Mesenchymal stem cell (in vitro differentiated cells and primary cell): ENCODE measurements around the gene FAM168B.
A peak's percentile ranks its signal among the peaks of the same experiment; 100 is the strongest.

ENCODE experiments used
- DNase-seq: peaks from one replicate; pipeline ENCODE4 v3.0.0-alpha.2; 2013
- H2AFZ ChIP-seq: one replicate; pipeline ENCODE4 v1.6.1; 2013; ENCODE audit warnings: low read depth, mild to moderate bottlenecking, control low read depth, inconsistent platforms, low read length, moderate library complexity
- H2AK5ac ChIP-seq: 2 replicates; pipeline ENCODE4 v1.6.1; 2013; ENCODE audit warnings: low read length, moderate library complexity, mild to moderate bottlenecking, inconsistent platforms; ENCODE audit not compliant: severe bottlenecking
- H2BK120ac ChIP-seq: one replicate; pipeline ENCODE4 v1.6.1; 2013; ENCODE audit warnings: low read depth, mild to moderate bottlenecking, inconsistent platforms, low read length, moderate library complexity
- H2BK12ac ChIP-seq, 2 experiments: one replicate each; pipeline ENCODE4 v1.6.1; 2013; ENCODE audit warnings: inconsistent platforms in 2 of 2, low read length in 2 of 2, mild to moderate bottlenecking in 2 of 2, moderate library complexity in 2 of 2, control low read depth in 1 of 2
- H2BK15ac ChIP-seq: one replicate; pipeline ENCODE4 v1.6.1; 2013; ENCODE audit warnings: mild to moderate bottlenecking, low read depth, inconsistent platforms; ENCODE audit not compliant: poor library complexity, severe bottlenecking
- H2BK5ac ChIP-seq: 2 replicates; pipeline ENCODE4 v1.6.1; 2013; ENCODE audit warnings: low read depth, mild to moderate bottlenecking, low read length, control low read depth, inconsistent platforms; ENCODE audit not compliant: poor library complexity, severe bottlenecking
- H3K14ac ChIP-seq, 2 experiments: one replicate each; pipeline ENCODE4 v1.6.1; 2013; ENCODE audit warnings: inconsistent platforms in 2 of 2, low read length in 2 of 2, control low read depth in 1 of 2, mild to moderate bottlenecking in 1 of 2, moderate library complexity in 1 of 2
- H3K18ac ChIP-seq, 2 experiments: one replicate each; pipeline ENCODE4 v1.6.1; 2013; ENCODE audit warnings: inconsistent platforms in 2 of 2, low read length in 2 of 2, control low read depth in 1 of 2, low read depth in 1 of 2, mild to moderate bottlenecking in 1 of 2
- H3K23ac ChIP-seq, 2 experiments: one replicate each; pipeline ENCODE4 v1.6.1; 2013; ENCODE audit warnings: inconsistent platforms in 2 of 2, low read length in 2 of 2, mild to moderate bottlenecking in 2 of 2, moderate library complexity in 2 of 2, control low read depth in 1 of 2
- H3K27ac ChIP-seq: 2 replicates; pipeline ENCODE4 v1.5.1; 2013; ENCODE audit warnings: mild to moderate bottlenecking, moderate library complexity, low read length, control low read depth, inconsistent platforms; ENCODE audit not compliant: poor library complexity, severe bottlenecking
- H3K27me3 ChIP-seq, 2 experiments: 2 replicates each; pipeline versions ENCODE4 v1.6.1 to v1.7.0; 2013; ENCODE audit warnings: low read length in 2 of 2, mild to moderate bottlenecking in 2 of 2, moderate library complexity in 2 of 2, control low read depth in 1 of 2, inconsistent platforms in 1 of 2; ENCODE audit not compliant: control insufficient read depth in 1 of 2, insufficient read depth in 1 of 2
- H3K36me3 ChIP-seq, 2 experiments: 2 replicates each; pipeline versions ENCODE4 v1.6.1 to v1.7.0; 2013; ENCODE audit warnings: low read length in 2 of 2, control low read depth in 1 of 2, inconsistent platforms in 1 of 2, low read depth in 1 of 2, mild to moderate bottlenecking in 1 of 2; ENCODE audit not compliant: insufficient read depth in 2 of 2, control insufficient read depth in 1 of 2
- H3K4ac ChIP-seq, 2 experiments: one replicate each; pipeline ENCODE4 v1.6.1; 2013; ENCODE audit warnings: inconsistent platforms in 2 of 2, low read length in 2 of 2, mild to moderate bottlenecking in 2 of 2, moderate library complexity in 2 of 2, control low read depth in 1 of 2, low read depth in 1 of 2
- H3K4me1 ChIP-seq: 2 replicates; pipeline ENCODE4 v1.6.1; 2013; ENCODE audit warnings: low read depth, low read length, control low read depth; ENCODE audit not compliant: control insufficient read depth, insufficient read depth
- H3K4me2 ChIP-seq: 2 replicates; pipeline ENCODE4 v1.6.1; 2013; ENCODE audit warnings: low read length, mild to moderate bottlenecking, inconsistent platforms; ENCODE audit not compliant: poor library complexity, severe bottlenecking
- H3K4me3 ChIP-seq, 2 experiments: 2 replicates each; pipeline versions ENCODE4 v1.5.1 to v1.7.0; 2013; ENCODE audit warnings: low read length in 2 of 2, mild to moderate bottlenecking in 2 of 2, control low read depth in 1 of 2, low read depth in 1 of 2; ENCODE audit not compliant: insufficient read depth in 1 of 2
- H3K79me1 ChIP-seq: replicated peaks from 2 replicates; pipeline ENCODE4 v1.6.1; 2013; ENCODE audit warnings: mild to moderate bottlenecking, control low read depth, low read length, inconsistent platforms; ENCODE audit not compliant: poor library complexity, severe bottlenecking
- H3K9ac ChIP-seq: 2 replicates; pipeline ENCODE4 v1.7.0; 2013; ENCODE audit warnings: mild to moderate bottlenecking, low read length, moderate library complexity
- H3K9me3 ChIP-seq: 2 replicates; pipeline ENCODE4 v1.7.0; 2013; ENCODE audit warnings: mild to moderate bottlenecking, low read length; ENCODE audit not compliant: control insufficient read depth
- H4K8ac ChIP-seq: one replicate; pipeline ENCODE4 v1.6.1; 2013; ENCODE audit warnings: inconsistent platforms, mild to moderate bottlenecking, low read length, moderate library complexity
- H4K91ac ChIP-seq: one replicate; pipeline ENCODE4 v1.6.1; 2013; ENCODE audit warnings: mild to moderate bottlenecking, low read length, inconsistent platforms
- WGBS: methylation state at CpG from one replicate; pipeline ENCODE4 v1.1.7; 2013; ENCODE audit warnings: mixed read lengths; 5-methylcytosine and 5-hydroxymethylcytosine counted together

The FAM168B gene

DNA sequence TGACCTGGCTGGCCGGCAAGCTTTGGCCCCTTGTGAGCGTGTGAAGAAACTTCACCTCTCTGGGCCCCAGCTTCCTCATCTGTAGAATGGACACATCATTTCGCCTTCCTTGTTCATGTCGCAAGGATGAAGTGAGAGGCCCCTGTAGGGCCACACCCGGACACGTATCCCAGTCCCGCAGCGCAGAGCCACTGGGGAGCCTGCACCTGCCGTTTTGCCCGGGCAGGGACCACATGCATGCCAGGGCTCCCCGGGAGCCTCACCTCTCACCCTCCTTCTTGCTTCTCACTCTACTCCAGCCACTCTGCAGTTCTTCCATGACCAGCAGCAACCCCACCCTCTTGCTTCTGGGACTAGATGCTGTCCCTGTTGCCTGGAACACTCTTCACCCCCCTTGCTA is 77.5 kb downstream of the FAM168B start:
- no peak overlapping the region for H2BK15ac ChIP-seq
- no peak overlapping the region for H3K4me3 ChIP-seq
- no peak overlapping the region for H3K4me2 ChIP-seq
- H3K79me1 ChIP-seq, result no peaks in the 10 kb centered on the region
- no peak overlapping the region for H2BK5ac ChIP-seq
- H3K36me3 ChIP-seq, result no peaks in the 10 kb centered on the region
- H2BK120ac ChIP-seq, result no peak overlapping the region
- H4K8ac ChIP-seq, result no peak overlapping the region
- H3K18ac ChIP-seq, result no peak overlapping the region
- H3K27ac ChIP-seq, result no peak overlapping the region
- H3K4me1 ChIP-seq, result peaks cover 1% of the 10 kb centered on the region
- H3K23ac ChIP-seq, result no peak overlapping the region
- H2BK12ac ChIP-seq, result no peak overlapping the region
- H2AFZ ChIP-seq, result no peak overlapping the region
- no peak overlapping the region for H3K4ac ChIP-seq
- H4K91ac ChIP-seq, result peak overlapping the region; percentile 68
- no peaks in the 10 kb centered on the region for H3K9me3 ChIP-seq
- H3K27me3 ChIP-seq, result peaks cover 20 to 24% of the 10 kb centered on the region in 2 experiments
- DNase-seq, result no peak
- H2AK5ac ChIP-seq, result no peak overlapping the region
- no peak overlapping the region for H3K9ac ChIP-seq
- WGBS, result 94% methylated on average over 11 of the region's 11 CpGs
- H3K14ac ChIP-seq, result no peak overlapping the region

DNA sequence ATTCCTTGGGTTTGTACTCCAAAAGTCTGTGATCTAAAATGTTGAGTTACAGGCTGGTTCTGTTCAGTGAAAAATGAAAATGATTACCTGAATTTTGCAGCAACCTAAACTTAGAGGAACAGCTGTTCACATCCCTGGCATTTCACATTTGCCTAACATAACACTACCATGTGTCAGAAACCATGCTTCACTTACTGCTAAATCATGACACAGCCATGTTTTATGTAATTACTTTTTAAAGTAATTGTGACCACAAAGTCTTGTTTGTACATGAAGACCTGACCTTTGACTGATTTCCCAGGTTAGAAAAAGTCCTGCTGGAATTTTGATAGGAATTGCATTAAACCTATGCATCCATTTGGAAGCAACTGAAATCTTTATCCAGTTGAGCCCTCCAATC is 79.1 kb downstream of the FAM168B start:
- no peak overlapping the region for H2AFZ ChIP-seq
- H3K79me1 ChIP-seq, result no peaks in the 10 kb centered on the region
- H3K4me2 ChIP-seq, result no peak overlapping the region
- H3K4me1 ChIP-seq, result peaks cover 1% of the 10 kb centered on the region
- H2BK5ac ChIP-seq, result no peak overlapping the region
- no peak overlapping the region for H3K4ac ChIP-seq
- no peaks in the 10 kb centered on the region for H3K36me3 ChIP-seq
- no peak overlapping the region for H3K4me3 ChIP-seq
- no peak overlapping the region for H3K18ac ChIP-seq
- no peaks in the 10 kb centered on the region for H3K9me3 ChIP-seq
- H4K91ac ChIP-seq, result no peak overlapping the region
- no peak overlapping the region for H3K23ac ChIP-seq
- no peak for DNase-seq
- H2BK120ac ChIP-seq, result no peak overlapping the region
- no peak overlapping the region for H2BK15ac ChIP-seq
- no peak overlapping the region for H3K27ac ChIP-seq
- peaks cover 20 to 34% of the 10 kb centered on the region in 2 experiments for H3K27me3 ChIP-seq
- no peak overlapping the region for H3K9ac ChIP-seq
- no peak overlapping the region for H2BK12ac ChIP-seq
- H4K8ac ChIP-seq, result no peak overlapping the region
- no peak overlapping the region for H3K14ac ChIP-seq
- no peak overlapping the region for H2AK5ac ChIP-seq

DNA sequence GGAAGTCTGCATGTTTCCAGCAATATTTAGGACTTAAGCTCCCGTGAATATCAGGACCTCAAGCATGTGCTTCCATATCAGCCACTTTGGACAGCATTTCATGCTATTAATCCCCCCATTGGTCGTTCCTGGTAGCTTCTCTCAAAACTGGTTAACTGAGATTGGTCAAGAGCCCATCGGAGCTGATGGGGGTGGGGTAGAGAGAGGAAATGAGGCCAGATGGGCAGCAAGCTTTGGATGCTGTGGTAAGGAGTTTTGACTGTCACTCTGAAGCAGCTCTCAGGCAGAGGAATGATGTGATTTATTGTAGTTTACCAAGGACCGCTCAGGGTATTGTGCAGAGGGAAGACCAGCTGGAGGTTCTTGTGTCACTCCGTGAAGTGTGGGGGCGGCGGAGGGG is 81.8 kb downstream of the FAM168B start:
- Histone ChIP-seq H3K4ac (no peak overlapping the region), H3K23ac (no peak overlapping the region), H3K14ac (no peak overlapping the region), H3K27ac (no peak overlapping the region), H3K4me2 (no peak overlapping the region), H2BK15ac (no peak overlapping the region), H3K27me3 (peaks cover 10 to 37% of the 10 kb centered on the region in 2 experiments), H2BK5ac (no peak overlapping the region), H2AK5ac (no peak overlapping the region), H2BK120ac (no peak overlapping the region), H4K8ac (no peak overlapping the region), H3K36me3 (no peaks in the 10 kb centered on the region), H3K18ac (no peak overlapping the region), H2BK12ac (no peak overlapping the region), H3K9ac (no peak overlapping the region), H3K79me1 (no peaks in the 10 kb centered on the region), H3K9me3 (no peaks in the 10 kb centered on the region), H4K91ac (no peak overlapping the region), H3K4me1 (no peaks in the 10 kb centered on the region), H3K4me3 (no peak overlapping the region), H2AFZ (no peak overlapping the region)
- no peak for DNase-seq
- WGBS, result 67% methylated on average over 7 of the region's 7 CpGs

DNA sequence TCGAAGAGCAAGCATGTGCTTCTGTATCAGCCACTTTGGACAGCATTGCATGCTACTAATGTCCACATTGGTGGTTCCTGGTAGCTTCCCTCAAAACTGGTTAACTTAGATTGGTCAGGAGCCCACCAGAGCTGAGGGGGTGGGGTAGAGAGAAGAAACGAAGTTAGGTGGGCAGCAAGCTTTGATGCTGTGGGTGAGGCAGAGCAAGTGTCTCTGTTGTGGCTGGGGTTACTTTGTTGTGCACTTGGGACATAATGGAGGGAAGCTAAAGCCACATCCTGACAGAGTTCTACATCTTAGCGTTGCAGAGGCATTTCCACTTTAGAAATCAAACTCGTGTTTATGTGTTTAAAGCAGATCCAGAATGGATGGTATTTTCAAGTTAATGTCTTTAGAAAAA is 82.7 kb downstream of the FAM168B start:
- Histone ChIP-seq H2AFZ (no peak overlapping the region), H3K18ac (no peak overlapping the region), H3K23ac (no peak overlapping the region), H3K4me1 (no peaks in the 10 kb centered on the region), H2BK120ac (no peak overlapping the region), H3K9ac (no peak overlapping the region), H3K79me1 (no peaks in the 10 kb centered on the region), H3K4ac (no peak overlapping the region), H3K36me3 (no peaks in the 10 kb centered on the region), H2BK5ac (no peak overlapping the region), H4K8ac (no peak overlapping the region), H3K14ac (no peak overlapping the region), H3K27ac (no peak overlapping the region), H2BK12ac (no peak overlapping the region), H4K91ac (no peak overlapping the region), H2BK15ac (no peak overlapping the region), H3K4me3 (no peak overlapping the region), H3K4me2 (no peak overlapping the region), H3K27me3 (peaks cover 13 to 44% of the 10 kb centered on the region in 2 experiments), H3K9me3 (no peaks in the 10 kb centered on the region), H2AK5ac (no peak overlapping the region)
- DNase-seq, result no peak
- 83% methylated on average over 4 of the region's 4 CpGs for WGBS
